ENCODE results near the gene CATSPER3.

DNA sequence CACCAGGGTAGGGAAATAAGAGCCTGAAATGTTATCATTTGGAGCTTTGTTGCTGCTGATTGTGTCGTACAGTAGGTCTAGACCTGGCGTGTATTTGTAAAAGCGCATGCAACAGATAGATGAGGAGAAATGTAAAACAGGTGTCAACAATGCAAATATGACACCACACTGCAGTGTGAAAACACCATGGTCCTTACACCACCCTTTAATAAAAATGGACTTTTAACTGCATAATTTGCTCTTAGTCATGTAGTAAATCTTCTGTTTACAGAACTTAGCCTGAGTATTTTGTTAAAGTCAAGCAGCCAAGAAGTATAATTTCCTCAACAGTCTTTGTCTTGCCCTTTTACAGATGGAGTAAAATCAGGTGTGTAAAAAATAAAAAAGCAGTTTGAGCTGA, 48.8 kb upstream of the CATSPER3 start:
- TF ChIP-seq, protein P1, sequence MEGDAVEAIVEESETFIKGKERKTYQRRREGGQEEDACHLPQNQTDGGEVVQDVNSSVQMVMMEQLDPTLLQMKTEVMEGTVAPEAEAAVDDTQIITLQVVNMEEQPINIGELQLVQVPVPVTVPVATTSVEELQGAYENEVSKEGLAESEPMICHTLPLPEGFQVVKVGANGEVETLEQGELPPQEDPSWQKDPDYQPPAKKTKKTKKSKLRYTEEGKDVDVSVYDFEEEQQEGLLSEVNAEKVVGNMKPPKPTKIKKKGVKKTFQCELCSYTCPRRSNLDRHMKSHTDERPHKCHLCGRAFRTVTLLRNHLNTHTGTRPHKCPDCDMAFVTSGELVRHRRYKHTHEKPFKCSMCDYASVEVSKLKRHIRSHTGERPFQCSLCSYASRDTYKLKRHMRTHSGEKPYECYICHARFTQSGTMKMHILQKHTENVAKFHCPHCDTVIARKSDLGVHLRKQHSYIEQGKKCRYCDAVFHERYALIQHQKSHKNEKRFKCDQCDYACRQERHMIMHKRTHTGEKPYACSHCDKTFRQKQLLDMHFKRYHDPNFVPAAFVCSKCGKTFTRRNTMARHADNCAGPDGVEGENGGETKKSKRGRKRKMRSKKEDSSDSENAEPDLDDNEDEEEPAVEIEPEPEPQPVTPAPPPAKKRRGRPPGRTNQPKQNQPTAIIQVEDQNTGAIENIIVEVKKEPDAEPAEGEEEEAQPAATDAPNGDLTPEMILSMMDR (IDR thresholded peaks at IDR 0.05 in 2 of 3, conservative IDR thresholded peaks at IDR 0.05 in 1 of 3; ENCODE audit: borderline replicate concordance in 1 of 3, insufficient read depth in 1 of 3, low read depth in 2 of 3, low read length in 2 of 3) = no peak
- TF ChIP-seq, protein P2, sequence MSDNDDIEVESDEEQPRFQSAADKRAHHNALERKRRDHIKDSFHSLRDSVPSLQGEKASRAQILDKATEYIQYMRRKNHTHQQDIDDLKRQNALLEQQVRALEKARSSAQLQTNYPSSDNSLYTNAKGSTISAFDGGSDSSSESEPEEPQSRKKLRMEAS (IDR thresholded peaks at IDR 0.05) = no peak
- TF ChIP-seq EZH2phosphoT487 (IDR thresholded peaks at IDR 0.05; ENCODE audit: borderline replicate concordance) (no peak), YY1 (IDR thresholded peaks at IDR 0.05; ENCODE audit: extremely low read depth, insufficient replicate concordance, low read depth, low read length) (no peak), EZH2 (IDR thresholded peaks at IDR 0.05) (no peak), POLR2A (IDR thresholded peaks at IDR 0.05; ENCODE audit: borderline replicate concordance, extremely low read depth, insufficient read depth, insufficient read length) (no peak), CEBPB (IDR thresholded peaks at IDR 0.05; ENCODE audit: low read depth) (no peak), SIN3A (IDR thresholded peaks at IDR 0.05; ENCODE audit: low read depth) (no peak), SP1 (IDR thresholded peaks at IDR 0.05; ENCODE audit: low read depth) (no peak)
- TF ChIP-seq, protein P3, sequence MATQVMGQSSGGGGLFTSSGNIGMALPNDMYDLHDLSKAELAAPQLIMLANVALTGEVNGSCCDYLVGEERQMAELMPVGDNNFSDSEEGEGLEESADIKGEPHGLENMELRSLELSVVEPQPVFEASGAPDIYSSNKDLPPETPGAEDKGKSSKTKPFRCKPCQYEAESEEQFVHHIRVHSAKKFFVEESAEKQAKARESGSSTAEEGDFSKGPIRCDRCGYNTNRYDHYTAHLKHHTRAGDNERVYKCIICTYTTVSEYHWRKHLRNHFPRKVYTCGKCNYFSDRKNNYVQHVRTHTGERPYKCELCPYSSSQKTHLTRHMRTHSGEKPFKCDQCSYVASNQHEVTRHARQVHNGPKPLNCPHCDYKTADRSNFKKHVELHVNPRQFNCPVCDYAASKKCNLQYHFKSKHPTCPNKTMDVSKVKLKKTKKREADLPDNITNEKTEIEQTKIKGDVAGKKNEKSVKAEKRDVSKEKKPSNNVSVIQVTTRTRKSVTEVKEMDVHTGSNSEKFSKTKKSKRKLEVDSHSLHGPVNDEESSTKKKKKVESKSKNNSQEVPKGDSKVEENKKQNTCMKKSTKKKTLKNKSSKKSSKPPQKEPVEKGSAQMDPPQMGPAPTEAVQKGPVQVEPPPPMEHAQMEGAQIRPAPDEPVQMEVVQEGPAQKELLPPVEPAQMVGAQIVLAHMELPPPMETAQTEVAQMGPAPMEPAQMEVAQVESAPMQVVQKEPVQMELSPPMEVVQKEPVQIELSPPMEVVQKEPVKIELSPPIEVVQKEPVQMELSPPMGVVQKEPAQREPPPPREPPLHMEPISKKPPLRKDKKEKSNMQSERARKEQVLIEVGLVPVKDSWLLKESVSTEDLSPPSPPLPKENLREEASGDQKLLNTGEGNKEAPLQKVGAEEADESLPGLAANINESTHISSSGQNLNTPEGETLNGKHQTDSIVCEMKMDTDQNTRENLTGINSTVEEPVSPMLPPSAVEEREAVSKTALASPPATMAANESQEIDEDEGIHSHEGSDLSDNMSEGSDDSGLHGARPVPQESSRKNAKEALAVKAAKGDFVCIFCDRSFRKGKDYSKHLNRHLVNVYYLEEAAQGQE (IDR thresholded peaks at IDR 0.05; ENCODE audit: low read depth) = no peak

All from HCT116 (cell line).